MCF 10A (cell line): ENCODE results near the gene ST6GALNAC4. TPM values are rescaled to one million over a fixed set of nuclear protein-coding genes. Genes with fewer than 3 reads are reported as not detected.

Source experiments
- microRNA-seq: library from miRNA; unstranded; fragments of <30 nt; microRNA quantifications from one replicate; pipeline ENCODE4 v1.2.0, GENCODE V29; 2022
- total RNA-seq: library from RNA; stranded (reverse); gene quantifications from 2 replicates; pipeline ENCODE4 v1.2.3, GENCODE V29; 2022

ST6GALNAC4 gene
- total RNA-seq, 1 experiment from 2014 or later, result 39.5 TPM

Small RNA genes lying within 50 kb of the gene (microRNA-seq; reads per million reads assigned to microRNA genes)
- not detected for gene MIR4672

Other genes starting within 250 kb of the ST6GALNAC4 start
- not detected in 2 replicates for gene CFAP157, start 210.1 kb downstream of the ST6GALNAC4 start, total RNA-seq
- 35.2 and 37.8 TPM in 2 replicates for gene PTRH1, start 201.4 kb downstream of the ST6GALNAC4 start, total RNA-seq
- gene TTC16, start 201.0 kb downstream of the ST6GALNAC4 start, total RNA-seq, result 0.19 and 0.32 TPM in 2 replicates
- gene TOR2A, start 181.7 kb downstream of the ST6GALNAC4 start, total RNA-seq, result 8.4 and 11.3 TPM in 2 replicates
- not detected in 2 replicates for gene SH2D3C, start 138.4 kb downstream of the ST6GALNAC4 start, total RNA-seq
- 62.1 and 84.0 TPM in 2 replicates for gene CDK9, start 131.0 kb downstream of the ST6GALNAC4 start, total RNA-seq
- gene FPGS, start 114.2 kb downstream of the ST6GALNAC4 start, total RNA-seq, result 130 and 131 TPM in 2 replicates
- gene ENG, start 62.4 kb downstream of the ST6GALNAC4 start, total RNA-seq, result 19.2 and 22.1 TPM in 2 replicates
- 75.9 and 94.3 TPM in 2 replicates for gene AK1, start 39.4 kb downstream of the ST6GALNAC4 start, total RNA-seq
- 16.5 and 17.6 TPM in 2 replicates for gene ST6GALNAC6, start 17.4 kb downstream of the ST6GALNAC4 start, total RNA-seq
- 4.0 and 5.7 TPM in 2 replicates for gene PIP5KL1, start 13.7 kb upstream of the ST6GALNAC4 start, total RNA-seq
- gene DPM2, start 20.8 kb upstream of the ST6GALNAC4 start, total RNA-seq, result 41.5 and 41.8 TPM in 2 replicates
- gene EEIG1, start 63.9 kb upstream of the ST6GALNAC4 start, total RNA-seq, result 17.5 and 23.9 TPM in 2 replicates
- gene NAIF1, start 150.3 kb upstream of the ST6GALNAC4 start, total RNA-seq, result 15.8 and 17.1 TPM in 2 replicates
- gene SLC25A25, start 151.2 kb upstream of the ST6GALNAC4 start, total RNA-seq, result 11.1 and 15.5 TPM in 2 replicates
- 114 and 130 TPM in 2 replicates for gene PTGES2, start 210.7 kb upstream of the ST6GALNAC4 start, total RNA-seq
- 7.7 and 41.6 TPM in 2 replicates for gene LCN2, start 232.4 kb upstream of the ST6GALNAC4 start, total RNA-seq
- gene BBLN, start 243.2 kb upstream of the ST6GALNAC4 start, total RNA-seq, result 68.6 and 70.4 TPM in 2 replicates